ENCODE results near the gene ALOX5.
"Not testable (repeated sequence)": the region's sequence is repeated elsewhere in the genome, so short reads cannot be mapped to it uniquely, and the experiment has no call there.

ALOX5 gene

DNA sequence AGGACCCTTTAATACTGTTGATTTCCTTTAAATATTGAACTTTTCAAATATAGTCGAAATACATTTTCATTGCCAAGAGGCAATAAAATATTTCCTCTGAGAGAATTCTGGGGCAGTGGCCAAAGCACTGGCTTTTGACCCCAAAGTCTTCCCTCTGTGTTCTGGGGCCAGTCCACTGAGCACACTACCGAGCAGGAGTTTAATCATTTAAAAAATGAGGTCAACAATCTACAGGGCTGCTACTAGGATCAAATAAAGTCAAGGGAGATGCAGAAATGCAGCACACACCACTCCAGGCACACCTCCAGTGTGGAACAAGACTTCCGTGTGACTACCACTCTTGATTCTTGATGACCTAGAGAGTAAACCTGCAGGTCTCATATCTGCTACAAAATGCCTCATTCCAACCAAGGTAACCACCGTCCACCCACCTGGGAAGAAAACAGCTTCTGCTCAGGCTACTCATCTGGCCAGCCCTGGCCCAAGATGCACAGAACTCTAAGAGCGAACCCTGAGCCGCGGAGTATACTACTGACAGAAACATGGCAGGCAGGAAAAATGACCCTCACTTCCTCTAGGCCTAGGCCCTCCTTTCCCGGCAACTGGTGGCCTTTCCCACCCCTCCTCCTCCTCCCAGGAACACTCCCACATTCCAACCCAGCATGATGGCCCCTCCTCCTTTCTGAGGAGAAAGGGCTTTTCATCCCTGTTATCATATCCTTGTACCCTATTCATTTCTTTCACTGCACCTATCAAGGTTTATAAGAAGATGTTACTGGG is 97.7 kb downstream of the ALOX5 start:
- no peak for DNase-seq

DNA sequence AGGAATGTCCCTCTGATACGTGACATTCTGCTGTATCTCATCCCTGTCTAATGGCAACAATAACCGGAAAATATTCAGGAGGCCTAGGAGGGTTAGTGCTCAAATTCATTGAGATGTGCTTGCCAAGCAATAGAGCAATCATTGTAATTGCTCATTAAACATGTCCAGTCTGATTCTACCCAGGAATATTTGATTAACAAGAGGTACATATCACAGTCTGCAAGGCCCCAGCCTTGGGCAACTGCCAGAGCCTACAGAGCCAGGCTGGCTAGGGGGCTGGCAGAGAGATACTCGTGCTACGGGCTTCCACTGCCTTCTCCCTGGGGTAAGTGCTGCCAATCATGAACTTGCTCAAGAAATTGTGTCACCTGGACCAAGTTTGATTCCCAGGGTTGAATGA is 99.1 kb downstream of the ALOX5 start:
- DNase-seq: no peak

DNA sequence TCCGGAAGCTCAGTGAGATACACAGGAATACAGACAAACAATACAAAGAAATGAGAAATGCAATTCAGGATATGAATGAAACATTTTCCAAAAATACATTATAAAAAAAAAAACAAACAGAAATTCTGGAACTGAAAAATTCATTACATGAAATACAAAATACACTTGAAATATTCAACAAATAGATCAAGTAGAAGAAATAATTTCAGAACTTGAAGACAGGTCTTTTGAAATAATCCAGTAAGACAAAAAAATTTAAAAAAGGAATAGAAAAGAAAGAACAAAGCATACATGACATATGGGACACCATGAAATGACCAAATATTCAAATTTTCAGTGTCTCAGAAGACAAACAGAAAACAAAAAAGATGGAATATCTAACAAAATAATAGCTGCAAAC is 102.5 kb downstream of the ALOX5 start:
- DNase-seq: no peak

DNA sequence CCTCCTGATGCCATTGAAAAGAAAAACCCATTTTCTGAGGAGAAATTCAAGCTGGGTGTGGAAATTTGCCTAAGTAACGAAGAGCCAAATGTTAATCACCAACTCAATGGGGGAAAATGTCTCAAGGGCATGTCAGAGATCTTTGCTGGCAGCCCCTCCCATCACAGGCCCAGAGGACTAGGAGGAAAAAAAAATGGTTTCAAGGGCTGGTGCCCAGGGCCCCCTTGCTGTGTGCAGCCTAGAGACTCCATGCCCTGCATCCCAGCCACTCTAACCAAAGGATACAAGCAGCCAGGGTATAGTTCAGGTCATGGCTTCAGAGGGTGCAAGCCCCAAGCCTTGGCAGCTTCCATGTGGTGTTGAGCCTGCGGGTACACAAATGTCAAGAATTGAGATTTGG is 106.3 kb downstream of the ALOX5 start:
- DNase-seq: no peak

DNA sequence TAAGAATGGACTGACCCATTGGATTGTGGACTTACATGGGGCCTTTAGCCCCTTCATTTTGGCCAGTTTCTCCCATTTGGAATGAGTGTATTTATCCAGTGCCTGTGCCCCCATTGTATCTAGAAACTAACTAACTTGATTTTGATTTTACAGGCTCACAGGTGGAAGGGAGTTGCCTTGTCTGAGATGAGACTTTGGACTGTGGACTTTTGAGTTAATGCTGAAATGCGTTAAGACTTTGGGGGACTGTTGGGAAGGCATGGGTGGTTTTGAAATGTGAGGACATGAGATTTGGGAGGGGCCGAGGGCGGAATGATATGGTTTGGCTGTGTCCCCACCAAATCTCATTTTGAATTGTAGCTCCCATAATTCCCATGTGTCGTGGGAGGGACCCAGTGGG is 107.1 kb downstream of the ALOX5 start:
- not testable (repeated sequence) for DNase-seq

DNA sequence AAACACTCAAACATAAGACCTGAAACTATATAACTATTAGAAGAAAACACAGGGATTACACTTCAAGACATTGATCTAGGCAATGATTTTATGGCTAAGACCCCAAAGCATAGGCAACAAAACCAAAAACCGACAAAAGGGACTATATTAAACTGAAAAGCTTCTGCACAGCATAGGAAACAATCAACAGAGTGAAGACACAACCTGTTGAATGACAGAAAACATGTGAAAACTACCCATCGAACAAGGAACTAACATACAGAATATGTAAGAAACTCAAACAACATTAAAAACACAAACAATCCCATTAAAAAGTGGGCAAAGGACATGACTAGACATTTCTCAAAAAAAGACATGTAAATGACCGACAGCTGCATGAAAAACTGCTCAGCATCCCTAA is 109.0 kb downstream of the ALOX5 start:
- DNase-seq: no peak

DNA sequence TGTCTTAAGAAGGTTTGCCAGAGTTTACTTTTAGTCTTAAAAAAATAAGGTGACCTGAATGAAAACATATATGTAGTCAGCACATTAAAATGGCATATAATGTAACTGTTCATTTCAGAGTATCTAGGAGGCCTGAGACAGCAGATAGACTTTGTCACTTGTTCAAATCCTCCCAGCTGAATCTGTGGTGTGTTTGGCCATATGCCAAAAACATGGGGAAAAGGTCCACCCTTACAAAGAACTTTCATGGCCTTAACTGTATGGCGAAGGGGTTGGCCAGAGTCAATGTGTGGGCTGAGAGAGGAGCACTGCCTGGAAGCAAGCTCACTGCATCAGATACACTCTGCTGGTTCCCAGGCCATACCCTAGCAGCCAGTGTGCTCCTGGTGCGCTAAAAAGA is 113.7 kb downstream of the ALOX5 start:
- DNase-seq: no peak

DNA sequence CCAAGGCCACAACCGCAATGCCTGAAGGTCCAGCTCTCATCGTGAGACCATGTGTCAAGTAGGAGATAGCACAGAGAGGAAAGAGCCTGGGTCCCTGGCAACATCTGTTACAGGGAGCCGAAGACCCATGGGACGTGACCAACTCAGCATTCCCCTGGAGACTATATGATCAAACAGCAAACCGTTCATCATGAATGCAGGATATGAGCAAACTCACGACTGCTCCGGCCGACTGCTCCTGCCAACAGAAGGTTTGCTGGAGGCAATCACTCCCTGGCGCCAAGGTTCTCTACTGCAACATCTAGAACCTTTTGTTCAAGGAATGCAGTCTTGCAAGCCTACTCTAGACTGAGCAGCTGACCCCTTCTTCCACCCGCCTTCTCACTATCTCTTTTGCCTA is 114.3 kb downstream of the ALOX5 start:
- DNase-seq: no peak

DNA sequence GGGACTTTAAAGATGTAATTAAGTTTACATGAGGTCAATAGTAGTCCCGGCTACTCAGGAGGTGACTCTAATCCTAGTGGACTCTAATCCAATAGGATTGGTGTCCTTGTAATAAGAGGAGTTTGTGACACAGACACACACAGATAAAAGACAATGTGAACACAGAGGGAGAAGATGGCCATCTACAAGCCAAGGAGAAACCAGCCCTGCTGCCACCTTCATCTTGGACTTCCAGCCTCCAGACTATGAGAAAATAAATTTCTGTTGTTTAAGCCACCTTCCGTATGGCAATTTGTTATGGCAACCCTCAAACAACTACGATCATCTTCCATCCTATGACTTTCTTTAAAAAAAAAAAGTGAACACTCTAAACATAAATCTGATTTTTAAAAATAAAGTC is 116.3 kb downstream of the ALOX5 start:
- DNase-seq: no peak

DNA sequence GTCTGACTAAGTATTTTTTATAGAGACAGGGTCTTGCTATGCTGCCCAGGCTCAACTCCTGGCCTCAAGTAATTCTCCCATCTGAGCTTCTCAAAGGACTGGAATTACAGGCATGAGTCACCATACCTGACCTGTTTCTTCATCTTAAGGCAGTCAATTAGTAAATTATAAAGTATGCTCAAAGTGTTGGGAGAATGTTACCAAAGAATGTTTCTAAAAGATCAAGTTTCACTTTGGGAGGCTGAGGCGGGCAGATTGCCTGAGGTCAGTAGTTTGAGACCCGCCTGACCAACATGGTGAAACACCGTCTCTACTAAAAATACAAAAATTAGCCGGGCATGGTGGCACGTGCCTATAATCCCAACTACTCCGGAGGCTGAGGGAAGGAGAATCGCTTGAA is 117.0 kb downstream of the ALOX5 start:
- no peak for DNase-seq

All from EL (cell line).